ENCODE measurements around the gene TIAM1.

The TIAM1 gene

DNA sequence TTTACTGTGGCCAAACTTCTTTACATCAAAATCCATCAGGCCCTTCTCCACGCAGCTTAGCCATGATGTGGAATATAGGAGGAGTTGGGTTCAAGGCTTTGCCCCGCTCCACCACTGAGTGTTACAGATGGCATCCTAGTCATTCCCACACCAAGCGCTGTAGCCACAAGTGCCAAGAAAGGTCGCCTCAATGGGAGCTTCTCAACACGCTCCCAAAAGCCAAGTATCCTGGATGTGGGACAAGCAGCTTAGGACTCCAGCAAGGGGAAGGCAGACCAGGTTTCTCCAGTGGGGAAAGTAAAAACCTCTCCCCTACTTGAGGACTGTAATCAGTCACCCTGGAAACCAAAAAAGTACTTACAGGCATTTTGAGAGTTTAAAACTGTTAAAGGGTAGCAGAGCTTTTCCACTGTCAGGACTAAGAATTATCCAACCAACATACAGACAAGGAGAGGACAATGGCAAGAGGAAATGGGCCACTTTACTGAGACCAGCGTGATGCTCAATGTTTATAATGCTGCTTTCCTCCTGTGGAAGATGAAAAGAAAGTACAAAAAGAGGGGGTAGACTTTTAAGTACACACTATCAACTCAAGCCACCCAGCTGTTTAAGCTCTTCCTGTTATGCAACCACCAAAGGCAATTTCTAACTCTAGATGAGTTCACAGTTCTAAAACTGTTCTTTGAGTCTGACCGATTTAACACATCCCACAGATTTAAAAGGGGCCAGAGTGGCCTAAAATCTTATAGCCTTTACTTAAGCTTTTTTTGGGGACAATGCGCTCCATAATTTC is 185.1 kb downstream of the TIAM1 start:
- H3K4me3 ChIP-seq (ENCODE audit: low read depth, low read length): no peak overlapping the region
- H3K9ac ChIP-seq: no peak overlapping the region
- no peak overlapping the region for H3K4me2 ChIP-seq (ENCODE audit: low read length)
- H3K9me3 ChIP-seq (ENCODE audit: control insufficient read depth, low read length): no peaks in the 10 kb centered on the region
- H3K4me1 ChIP-seq: no peaks in the 10 kb centered on the region
- H3K27ac ChIP-seq: no peak overlapping the region
- TF ChIP-seq, protein P1, sequence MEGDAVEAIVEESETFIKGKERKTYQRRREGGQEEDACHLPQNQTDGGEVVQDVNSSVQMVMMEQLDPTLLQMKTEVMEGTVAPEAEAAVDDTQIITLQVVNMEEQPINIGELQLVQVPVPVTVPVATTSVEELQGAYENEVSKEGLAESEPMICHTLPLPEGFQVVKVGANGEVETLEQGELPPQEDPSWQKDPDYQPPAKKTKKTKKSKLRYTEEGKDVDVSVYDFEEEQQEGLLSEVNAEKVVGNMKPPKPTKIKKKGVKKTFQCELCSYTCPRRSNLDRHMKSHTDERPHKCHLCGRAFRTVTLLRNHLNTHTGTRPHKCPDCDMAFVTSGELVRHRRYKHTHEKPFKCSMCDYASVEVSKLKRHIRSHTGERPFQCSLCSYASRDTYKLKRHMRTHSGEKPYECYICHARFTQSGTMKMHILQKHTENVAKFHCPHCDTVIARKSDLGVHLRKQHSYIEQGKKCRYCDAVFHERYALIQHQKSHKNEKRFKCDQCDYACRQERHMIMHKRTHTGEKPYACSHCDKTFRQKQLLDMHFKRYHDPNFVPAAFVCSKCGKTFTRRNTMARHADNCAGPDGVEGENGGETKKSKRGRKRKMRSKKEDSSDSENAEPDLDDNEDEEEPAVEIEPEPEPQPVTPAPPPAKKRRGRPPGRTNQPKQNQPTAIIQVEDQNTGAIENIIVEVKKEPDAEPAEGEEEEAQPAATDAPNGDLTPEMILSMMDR (IDR thresholded peaks at IDR 0.05): no peak
- H2AFZ ChIP-seq: no peak overlapping the region
- H3K27me3 ChIP-seq (ENCODE audit: control insufficient read depth, insufficient read depth, low read length): no peaks in the 10 kb centered on the region
- H3K79me2 ChIP-seq: no peaks in the 10 kb centered on the region
- H3K36me3 ChIP-seq (ENCODE audit: control insufficient read depth, insufficient read depth, low read length): no peaks in the 10 kb centered on the region

DNA sequence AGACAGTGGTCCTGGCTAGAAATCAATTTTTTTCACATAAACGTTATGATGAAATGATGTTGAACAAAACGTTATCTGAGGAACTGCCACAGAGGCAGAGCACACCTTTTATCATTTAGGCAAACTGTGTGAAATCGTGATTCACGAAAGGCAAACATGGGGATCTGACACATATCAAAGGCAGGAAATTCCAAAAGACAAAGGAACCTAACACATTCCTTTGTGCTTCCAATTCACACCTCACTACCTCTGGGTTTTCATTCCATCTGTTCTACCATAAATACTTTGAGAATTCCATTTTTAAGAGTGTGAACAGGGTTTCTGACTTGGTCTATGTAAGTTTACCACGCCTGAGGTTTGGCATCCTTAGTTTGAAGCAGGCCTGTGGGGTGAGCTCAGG is 186.3 kb downstream of the TIAM1 start:
- H3K27ac ChIP-seq: no peak overlapping the region
- H3K9ac ChIP-seq: no peak overlapping the region

DNA sequence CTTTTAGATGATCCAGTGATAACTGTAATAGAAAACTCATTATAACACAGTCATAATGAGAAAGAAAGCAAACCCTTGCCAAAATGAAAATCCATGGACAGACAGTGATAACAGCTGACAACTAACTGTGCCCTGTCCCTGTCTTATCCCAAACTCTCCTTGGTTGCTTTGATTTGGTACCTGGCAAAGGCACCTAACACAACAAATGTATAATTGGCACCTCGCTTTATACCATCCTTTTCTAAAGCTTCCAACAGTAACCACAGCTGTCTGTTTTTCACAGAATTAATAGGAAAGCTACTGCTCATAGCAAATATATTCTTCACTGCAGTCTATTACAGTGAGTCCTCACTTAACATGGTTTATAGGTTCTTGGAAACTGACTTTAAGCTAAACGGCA is 187.4 kb downstream of the TIAM1 start:
- Histone ChIP-seq H3K4me1 (no peaks in the 10 kb centered on the region), H3K36me3 (ENCODE audit: control insufficient read depth, insufficient read depth, low read length) (no peaks in the 10 kb centered on the region), H2AFZ (no peak overlapping the region), H3K9ac (no peak overlapping the region), H3K4me2 (ENCODE audit: low read length) (no peak overlapping the region), H3K27me3 (ENCODE audit: control insufficient read depth, insufficient read depth, low read length) (no peaks in the 10 kb centered on the region), H3K9me3 (ENCODE audit: control insufficient read depth, low read length) (no peaks in the 10 kb centered on the region), H3K4me3 (ENCODE audit: low read depth, low read length) (no peak overlapping the region), H3K27ac (no peak overlapping the region), H3K79me2 (no peaks in the 10 kb centered on the region)
- TF ChIP-seq, protein P1 (IDR thresholded peaks at IDR 0.05): no peak

More for the DNA sequence above, 186.3 kb downstream of the TIAM1 start:
- Histone ChIP-seq H3K4me3 (ENCODE audit: low read depth, low read length) (no peak overlapping the region), H3K4me2 (ENCODE audit: low read length) (no peak overlapping the region), H2AFZ (no peak overlapping the region), H3K4me1 (no peaks in the 10 kb centered on the region), H3K79me2 (no peaks in the 10 kb centered on the region), H3K36me3 (ENCODE audit: control insufficient read depth, insufficient read depth, low read length) (no peaks in the 10 kb centered on the region), H3K9me3 (ENCODE audit: control insufficient read depth, low read length) (no peaks in the 10 kb centered on the region), H3K27me3 (ENCODE audit: control insufficient read depth, insufficient read depth, low read length) (no peaks in the 10 kb centered on the region)
- TF ChIP-seq, protein P1 (IDR thresholded peaks at IDR 0.05): no peak

DNA sequence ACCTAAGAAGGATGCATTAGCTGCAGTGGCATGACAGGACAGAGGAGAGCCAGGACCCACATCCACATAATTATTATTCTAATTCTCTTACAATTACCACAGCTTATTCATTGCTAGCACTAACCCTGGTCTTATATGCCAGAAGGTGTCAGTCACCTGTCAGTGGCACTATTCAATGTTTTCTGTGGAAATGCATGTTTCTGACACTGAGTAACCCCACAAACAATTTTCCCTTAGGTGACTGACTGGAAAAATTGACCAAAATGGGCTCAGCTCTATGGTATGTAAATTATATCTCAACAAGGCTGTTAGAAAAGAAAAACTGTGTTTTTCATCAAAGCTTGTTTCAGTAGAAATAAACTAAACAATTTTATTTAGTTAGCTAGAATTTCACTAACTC is 187.9 kb downstream of the TIAM1 start:
- Histone ChIP-seq H3K9ac (no peak overlapping the region), H3K4me1 (no peaks in the 10 kb centered on the region), H3K9me3 (ENCODE audit: control insufficient read depth, low read length) (no peaks in the 10 kb centered on the region), H3K4me3 (ENCODE audit: low read depth, low read length) (no peak overlapping the region), H3K27ac (no peak overlapping the region), H3K27me3 (ENCODE audit: control insufficient read depth, insufficient read depth, low read length) (no peaks in the 10 kb centered on the region), H3K79me2 (no peaks in the 10 kb centered on the region), H2AFZ (no peak overlapping the region), H3K36me3 (ENCODE audit: control insufficient read depth, insufficient read depth, low read length) (no peaks in the 10 kb centered on the region), H3K4me2 (ENCODE audit: low read length) (no peak overlapping the region)
- TF ChIP-seq, protein P1 (IDR thresholded peaks at IDR 0.05): no peak
